Measurements from ENCODE around the gene RHEB. TPM values are rescaled to one million over a fixed set of nuclear protein-coding genes. Genes with fewer than 3 reads are reported as not detected.

RHEB gene
- total and polyA plus RNA-seq, 2 donors (not counting 3 experiments of a cell fraction or from before 2014, with no cell fraction given), result 59.4 to 108 TPM

GRCh38 chr7:151529842-151530241 lies 10.1 kb upstream of the RHEB start:
- Histone ChIP-seq H2AFZ (ENCODE audit: low read depth, low read length) (no peak overlapping the region), H3K36me3 (ENCODE audit: control insufficient read depth in 2 of 2, extremely low read depth in 1 of 2, insufficient read depth in 2 of 2, low read length in 2 of 2) (no peaks in the 10 kb centered on the region), H3K9ac (replicated peaks; ENCODE audit: extremely low read depth, insufficient read depth, low read length) (no peak overlapping the region), H3K4me3 (replicated peaks in 1 of 3; ENCODE audit: insufficient read depth in 1 of 3, low read depth in 1 of 3, low read length in 3 of 3) (no peak overlapping the region), H3K27me3 (ENCODE audit: control insufficient read depth in 2 of 2, insufficient read depth in 2 of 2, low read length in 2 of 2) (peaks cover 0 to 1% of the 10 kb centered on the region in 2 experiments), H3K9me3 (replicated peaks; ENCODE audit: control insufficient read depth, insufficient read depth, low read length) (no peaks in the 10 kb centered on the region), H4K20me1 (replicated peaks; ENCODE audit: control insufficient read depth, extremely low read depth, insufficient read depth, low read length) (no peaks in the 10 kb centered on the region), H3K9me1 (replicated peaks; ENCODE audit: control insufficient read depth, extremely low read depth, insufficient read depth, low read length) (no peaks in the 10 kb centered on the region), H3K27ac (ENCODE audit: insufficient read depth, low read depth, low read length) (no peak overlapping the region), H3K79me2 (ENCODE audit: control insufficient read depth, insufficient read depth, low read length) (no peaks in the 10 kb centered on the region), H3K4me2 (ENCODE audit: insufficient read depth, low read length) (no peak overlapping the region), H3K4me1 (ENCODE audit: control insufficient read depth, extremely low read depth, insufficient read depth, low read length) (no peaks in the 10 kb centered on the region)
- ChIA-PET CTCF (no interaction called here), POLR2A (no interaction called here)
- dilution Hi-C loops (cut with MboI; ENCODE audit: extremely low pct_ligation_motif_present, low sequenced_read_pairs) (no loop called here), intact Hi-C loops (cut with micrococcal nuclease) (no loop called here)
- TF ChIP-seq POLR2AphosphoS5 (IDR thresholded peaks at IDR 0.05; ENCODE audit: insufficient read depth, low read depth, low read length) (no peak), CTCF (IDR thresholded peaks at IDR 0.05; ENCODE audit: extremely low read depth in 1 of 2, insufficient read depth in 1 of 2, low read depth in 1 of 2, low read length in 2 of 2) (no peak), JUN (IDR thresholded peaks at IDR 0.05; ENCODE audit: borderline replicate concordance, insufficient read depth, insufficient read length, low read depth) (no peak), POLR2A (IDR thresholded peaks at IDR 0.05; ENCODE audit: low read depth, low read length) (no peak), GATA2 (IDR thresholded peaks at IDR 0.05; ENCODE audit: insufficient read depth, insufficient read length, low read depth, low read length) (no peak), EZH2 (IDR thresholded peaks at IDR 0.05; ENCODE audit: borderline replicate concordance, low read depth, low read length, severe bottlenecking) (no peak), MYC (IDR thresholded peaks at IDR 0.05; ENCODE audit: low read depth, low read length) (no peak), FOS (IDR thresholded peaks at IDR 0.05; ENCODE audit: borderline replicate concordance, insufficient read depth, low read length) (no peak)
- TF ChIP-seq, protein P1, sequence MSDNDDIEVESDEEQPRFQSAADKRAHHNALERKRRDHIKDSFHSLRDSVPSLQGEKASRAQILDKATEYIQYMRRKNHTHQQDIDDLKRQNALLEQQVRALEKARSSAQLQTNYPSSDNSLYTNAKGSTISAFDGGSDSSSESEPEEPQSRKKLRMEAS (IDR thresholded peaks at IDR 0.05; ENCODE audit: insufficient read depth, insufficient read length), result no peak
- FAIRE-seq (no peak), DNase-seq (ENCODE audit: low read depth, low spot score) (no peak)
- BruUV-seq (replicated peaks), result no TSS peak

Measured in endothelial cell of umbilical vein (primary cell).